ENCODE measurements around the gene USP22.

USP22 gene

DNA sequence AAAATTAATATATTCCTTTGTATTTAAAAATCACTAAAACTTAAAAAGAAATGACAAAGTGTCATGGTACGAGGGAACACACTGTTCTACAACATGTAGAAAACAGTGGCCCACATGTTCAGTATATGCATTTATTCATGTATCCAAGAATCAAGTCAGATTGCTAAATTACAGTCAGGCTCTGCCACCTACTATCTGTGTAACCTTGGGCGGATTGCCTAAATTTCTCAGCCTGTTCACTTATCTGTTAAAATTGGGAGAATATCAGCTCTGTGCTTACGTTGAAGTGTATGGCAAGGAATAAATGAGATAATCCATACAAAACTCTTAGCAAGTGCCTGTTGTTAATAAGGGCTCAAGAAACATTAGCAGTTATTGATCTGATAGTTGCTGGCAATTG, 3.4 kb upstream of the USP22 start:
- no peak for DNase-seq

DNA sequence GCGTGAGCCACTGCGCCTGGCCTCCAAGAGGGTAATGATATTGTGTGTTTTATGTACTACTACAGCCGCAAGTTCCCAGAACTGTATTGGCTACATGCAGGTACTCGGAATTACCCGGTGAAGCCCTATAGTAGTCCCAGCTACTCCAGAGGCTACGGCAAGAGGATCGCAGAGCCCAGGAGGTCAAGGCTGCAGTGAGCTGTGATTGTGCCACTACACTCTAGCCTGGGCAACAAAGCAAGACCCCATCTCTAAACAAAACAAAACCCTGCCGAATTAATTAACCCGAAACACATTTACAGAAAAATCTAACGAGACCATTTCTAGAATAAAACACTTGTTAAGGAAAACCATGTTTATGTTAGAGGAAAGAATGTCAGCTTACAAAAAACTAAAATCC, 2.2 kb upstream of the USP22 start:
- no peak for DNase-seq

- DNase-seq, result no peak
Observed at GRCh38 chr17:21043296-21044232, 753 bp upstream of the USP22 start.

- DNase-seq, result peak; percentile 90
Observed at GRCh38 chr17:21041741-21042457, 912 bp downstream of the USP22 start.

DNA sequence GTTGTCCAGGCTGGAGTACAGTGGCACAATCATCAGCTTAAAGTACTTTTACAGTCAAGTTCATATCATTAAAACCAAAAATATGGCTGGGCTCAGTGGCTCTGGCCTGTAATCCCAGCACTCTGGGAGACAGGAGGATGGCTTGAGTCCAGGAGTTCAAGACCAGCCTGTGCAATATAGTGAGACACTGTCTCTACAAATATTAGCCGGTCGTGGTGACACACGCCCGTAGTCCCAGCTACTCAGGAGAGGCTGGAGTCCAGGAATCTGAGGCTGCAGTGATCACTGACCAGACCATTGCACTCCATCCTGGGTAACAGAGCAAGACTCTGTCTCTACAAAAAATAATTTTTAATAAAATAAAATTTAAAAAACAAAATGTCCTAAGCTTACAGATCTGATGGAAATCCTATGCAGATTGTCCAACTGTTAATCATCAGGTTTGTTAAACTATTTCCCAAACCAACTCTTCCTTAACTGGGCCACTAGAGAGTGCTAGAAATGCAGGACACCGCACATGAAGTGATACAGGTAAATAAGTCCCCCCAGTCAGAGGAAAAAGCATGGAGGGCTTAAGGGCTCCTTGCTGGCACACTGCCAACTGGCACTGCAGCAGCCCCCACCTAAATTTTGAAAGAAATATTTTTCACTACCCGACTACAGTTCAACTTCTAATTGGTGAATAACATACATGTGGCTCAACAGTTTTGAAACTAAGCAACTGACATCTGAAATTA, 2.8 kb downstream of the USP22 start:
- peak; percentile 62 for DNase-seq

DNA sequence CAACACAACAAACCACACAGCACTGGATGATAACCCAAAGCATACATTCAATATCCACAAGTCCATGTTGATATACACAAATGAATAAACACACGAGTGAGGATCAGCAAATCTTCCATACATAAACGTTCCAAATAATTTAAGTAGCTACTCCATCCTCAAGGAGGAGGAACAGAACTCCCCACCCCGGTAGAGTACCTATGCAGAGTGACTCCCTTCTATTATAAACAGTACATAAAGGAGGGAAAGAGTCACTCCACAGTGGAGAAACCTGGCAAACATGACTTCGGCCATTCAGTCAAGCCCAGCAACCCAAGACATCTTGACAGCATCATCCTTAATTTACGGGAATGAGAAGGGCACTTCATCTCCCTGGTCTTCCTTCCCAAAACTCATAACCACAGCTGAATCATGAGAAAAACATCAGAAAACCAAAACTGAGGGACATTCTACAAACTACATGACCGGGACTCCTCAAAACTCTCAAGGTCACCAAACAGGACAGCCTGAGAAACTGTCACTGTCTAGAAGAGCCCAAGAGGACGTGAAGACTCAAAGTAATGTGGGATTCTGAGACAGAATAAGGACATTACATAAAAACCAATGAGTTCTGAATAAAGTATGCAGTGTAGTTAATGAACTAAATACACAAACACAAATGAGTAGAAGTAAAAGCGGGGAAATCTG, 5.6 kb downstream of the USP22 start:
- no peak for DNase-seq

- no peak for DNase-seq
Observed at GRCh38 chr17:21036361-21036881, 6.4 kb downstream of the USP22 start.

- DNase-seq, result no peak
Observed at GRCh38 chr17:21035406-21035805, 7.4 kb downstream of the USP22 start.

- no peak for DNase-seq
Observed at GRCh38 chr17:21034340-21035235, 8.2 kb downstream of the USP22 start.

- DNase-seq, result no peak
Observed at GRCh38 chr17:21033350-21033749, 9.5 kb downstream of the USP22 start.

DNA sequence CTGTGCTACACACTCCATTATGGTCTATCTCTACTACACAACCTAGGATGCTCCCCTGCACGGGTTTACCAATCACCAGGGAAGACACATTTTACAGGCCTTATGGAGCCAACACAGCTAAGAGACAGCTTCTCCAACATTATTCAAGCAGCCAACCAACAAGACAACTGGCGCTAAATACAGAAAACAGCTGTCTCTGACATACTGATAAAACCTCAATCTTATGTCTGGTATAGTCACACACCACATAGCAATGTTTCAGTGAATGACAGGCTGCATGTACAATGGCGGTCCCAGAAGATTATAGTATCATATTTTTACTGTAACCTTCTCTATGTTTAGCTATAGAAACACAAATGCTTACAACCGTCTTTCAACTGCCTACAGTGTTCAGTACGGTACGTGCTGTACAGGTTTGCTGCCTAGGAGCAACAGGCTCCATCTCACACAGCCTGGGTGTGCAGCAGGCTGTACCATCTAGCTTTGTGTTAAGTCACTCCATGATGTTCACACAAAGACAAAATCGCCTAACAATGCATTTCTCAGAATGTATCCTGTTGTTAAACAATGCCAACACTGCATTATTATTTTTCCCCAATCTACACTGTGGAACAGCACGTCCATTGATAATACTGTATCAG, 10.9 kb downstream of the USP22 start:
- no peak for DNase-seq

DNA sequence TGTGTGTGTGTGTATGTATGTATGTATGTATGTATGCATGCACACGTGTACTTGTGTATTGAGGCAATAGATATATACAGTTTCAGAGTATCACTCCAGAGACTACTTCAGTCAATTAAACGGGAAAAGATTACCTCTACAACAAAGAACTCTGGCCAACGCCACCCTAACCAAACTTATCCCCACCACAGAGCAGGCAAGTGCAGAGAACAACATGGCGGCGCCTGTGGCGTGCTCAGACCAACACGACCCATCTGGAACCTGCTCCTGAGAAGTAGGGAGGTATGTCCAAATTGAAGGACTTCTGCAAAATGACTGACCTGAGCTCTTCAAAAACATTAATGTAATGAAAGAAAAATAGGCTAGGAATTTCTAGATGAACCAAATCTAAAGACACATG, 12.4 kb downstream of the USP22 start:
- DNase-seq, result no peak

DNA sequence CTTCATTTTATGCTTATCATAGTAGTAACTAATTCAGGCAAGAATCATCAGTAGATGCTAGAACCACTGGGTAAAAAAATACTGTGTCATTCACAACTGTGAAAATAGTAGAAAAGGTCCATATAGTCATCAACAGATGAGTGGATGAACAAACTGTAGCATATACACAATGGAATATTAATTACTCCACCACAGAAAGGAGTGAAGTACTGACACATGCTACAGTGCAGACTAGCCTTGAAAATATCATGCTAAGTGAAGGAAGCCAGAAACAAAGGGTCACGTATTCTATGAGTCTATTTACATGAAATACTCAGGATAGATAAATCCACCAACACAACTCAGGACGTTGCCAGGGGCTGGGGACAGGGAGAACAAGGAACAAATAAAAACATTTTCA, 13.3 kb downstream of the USP22 start:
- no peak for DNase-seq

DNA sequence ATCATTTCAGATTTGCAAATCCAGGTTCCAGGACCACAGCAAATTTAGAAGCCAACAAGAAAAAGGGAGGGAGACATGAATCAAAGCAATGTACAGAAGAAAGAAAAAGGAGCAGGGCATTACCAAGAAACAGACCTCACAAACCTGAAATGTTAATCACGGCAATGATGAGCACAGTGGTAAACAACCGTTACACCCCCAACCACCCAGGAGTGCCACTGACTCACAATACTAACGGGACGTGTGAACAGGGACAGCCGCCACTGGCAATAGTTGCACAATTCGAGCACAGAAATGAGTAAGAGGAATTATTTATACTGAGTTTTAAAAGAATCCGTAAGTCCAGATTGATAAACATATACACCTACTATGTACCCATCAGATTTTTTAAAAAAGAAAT, 13.8 kb downstream of the USP22 start:
- no peak for DNase-seq

GRCh38 chr17:21028192-21028591, 14.6 kb downstream of the USP22 start:
- DNase-seq, result no peak

GRCh38 chr17:21027031-21027430, 15.8 kb downstream of the USP22 start:
- no peak for DNase-seq

DNA sequence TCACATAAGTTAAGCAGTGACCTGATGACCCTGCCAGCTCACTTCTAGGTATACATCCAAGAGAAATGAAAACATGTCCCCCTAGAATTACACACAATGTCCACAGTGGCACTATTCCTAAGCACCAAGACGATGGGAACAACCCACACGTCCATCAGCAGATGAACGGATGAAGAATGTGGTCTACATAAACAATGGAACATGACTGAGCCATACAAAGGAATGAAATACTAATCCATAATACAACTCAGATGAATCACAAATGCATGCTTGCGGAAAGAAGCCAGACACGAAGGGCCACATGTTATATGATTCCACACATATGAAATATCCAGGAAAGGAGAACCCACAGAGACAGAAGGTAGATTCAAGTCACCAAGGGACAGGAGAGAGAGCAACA, 17.4 kb downstream of the USP22 start:
- DNase-seq, result no peak

DNA sequence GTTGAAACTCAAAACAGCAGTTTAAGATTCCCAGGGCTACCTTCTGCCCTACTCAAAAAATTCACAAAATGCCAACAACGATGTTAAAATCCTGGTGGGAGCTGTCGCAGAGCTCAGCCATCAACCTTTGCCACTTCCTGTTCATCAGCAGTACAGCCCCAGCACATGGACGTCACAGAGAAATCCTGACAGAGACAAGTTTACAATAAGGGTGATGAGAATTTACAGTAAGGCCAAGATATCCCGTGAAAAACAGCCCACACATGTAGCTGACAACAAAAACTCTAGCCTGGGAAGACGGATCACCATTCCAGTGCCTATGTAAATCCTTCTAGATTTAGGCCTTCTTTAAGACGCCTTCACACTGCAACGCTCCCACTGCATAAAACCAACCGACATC, 18.8 kb downstream of the USP22 start:
- DNase-seq, result no peak

- no peak for DNase-seq
Observed at GRCh38 chr17:21021208-21021803, 21.5 kb downstream of the USP22 start.

DNA sequence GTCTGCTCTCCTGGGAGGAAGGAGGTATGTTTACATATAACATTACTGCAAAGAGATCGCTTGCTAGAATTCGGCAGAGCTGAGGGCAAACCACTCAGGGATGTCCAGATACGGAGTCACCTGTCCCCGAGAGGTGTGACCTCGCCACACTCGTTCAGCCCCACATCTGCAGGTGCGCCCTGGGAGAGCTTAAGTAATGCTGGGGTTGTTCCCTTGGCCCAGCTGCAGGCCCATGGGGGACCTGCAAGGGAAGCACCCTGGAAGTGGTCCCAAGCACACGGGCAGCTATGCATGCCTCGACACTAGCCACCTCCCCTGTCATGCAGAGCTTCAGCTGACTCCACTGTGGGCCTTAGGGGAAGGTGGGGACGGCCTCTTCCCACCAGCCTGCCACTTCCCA, 22.2 kb downstream of the USP22 start:
- no peak for DNase-seq
